C4-2B (cell line): ENCODE data around the gene CENPX.

ENCODE experiments used
- H3K27ac ChIP-seq: fragments of 450-650 bp; 2 replicates; pipeline ENCODE4 v1.5.1; 2017
- CTCF ChIP-seq: fragments of 450-650 bp; conservative IDR thresholded peaks from 2 replicates; pipeline ENCODE4 v1.5.1; 2017; ENCODE audit warnings: mild to moderate bottlenecking
- ZFX ChIP-seq: fragments of 450-650 bp; IDR thresholded peaks from 2 replicates; pipeline ENCODE4 v1.6.1; 2017

Gene CENPX

GRCh38 chr17:82056729-82057621, 34.3 kb upstream of the CENPX start:
- no peak for TF ChIP-seq CTCF
- TF ChIP-seq ZFX: no peak
- H3K27ac ChIP-seq: peak overlapping the region; percentile 2; the same call in 1 of the 2 replicates

GRCh38 chr17:82055965-82056728, 33.5 kb upstream of the CENPX start:
- TF ChIP-seq ZFX (no peak), CTCF (no peak)
- peak overlapping the region; percentile 0; the same call in 1 of the 2 replicates for H3K27ac ChIP-seq

- peak overlapping the region; percentile 0; the same call in 1 of the 2 replicates for H3K27ac ChIP-seq
- TF ChIP-seq ZFX: no peak
- no peak for TF ChIP-seq CTCF
Observed at GRCh38 chr17:82055023-82055964, 32.6 kb upstream of the CENPX start.

GRCh38 chr17:82054351-82055022, 31.8 kb upstream of the CENPX start:
- no peak overlapping the region for H3K27ac ChIP-seq
- no peak for TF ChIP-seq CTCF
- TF ChIP-seq ZFX: no peak

GRCh38 chr17:82053556-82054263, 31.0 kb upstream of the CENPX start:
- no peak overlapping the region for H3K27ac ChIP-seq
- TF ChIP-seq ZFX: no peak
- TF ChIP-seq CTCF: no peak

GRCh38 chr17:82053130-82053529, 30.5 kb upstream of the CENPX start:
- no peak for TF ChIP-seq ZFX

More at GRCh38 chr17:82053130-82053529, 30.5 kb upstream of the CENPX start:
- H3K27ac ChIP-seq: peak overlapping the region; percentile 75
